COR-L47 (cell line): ENCODE results near the gene TXLNB.
"Not testable (repeated sequence)": the region's sequence is repeated elsewhere in the genome, so short reads cannot be mapped to it uniquely, and the experiment has no call there.

Source experiments
- DNase-seq: peaks from one replicate; lab custom pipeline; 2025; lab: John Stamatoyannopoulos, UW

Gene TXLNB

GRCh38 chr6:139235661-139236060 is 56.1 kb downstream of the TXLNB start:
- DNase-seq: no peak

GRCh38 chr6:139234193-139234592 is 57.6 kb downstream of the TXLNB start:
- DNase-seq: not testable (repeated sequence)

- DNase-seq: no peak
These were observed 60.6 kb downstream of the TXLNB start for GRCh38 chr6:139231206-139231605.

GRCh38 chr6:139230391-139230840 is 61.4 kb downstream of the TXLNB start:
- peak; percentile 81 for DNase-seq

DNA sequence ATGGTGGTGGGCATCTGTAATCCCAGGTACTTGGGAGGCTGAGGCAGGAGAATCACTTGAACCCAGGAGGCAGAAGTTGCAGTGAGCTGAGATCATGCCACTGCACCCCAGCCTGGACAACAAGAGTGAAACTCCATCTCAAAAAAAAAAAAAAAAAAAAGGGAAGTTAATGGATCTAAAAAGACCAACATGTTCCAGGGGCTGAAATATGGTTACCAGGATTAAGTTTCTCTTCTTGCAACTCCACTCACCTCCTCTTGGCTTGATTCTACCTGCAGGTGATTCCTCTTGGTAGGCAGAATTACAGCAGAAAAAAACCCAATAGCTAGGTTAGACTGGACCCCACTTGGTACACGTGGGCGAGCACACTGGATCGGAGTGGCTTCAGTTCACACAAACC is 63.4 kb downstream of the TXLNB start:
- not testable (repeated sequence) for DNase-seq

DNA sequence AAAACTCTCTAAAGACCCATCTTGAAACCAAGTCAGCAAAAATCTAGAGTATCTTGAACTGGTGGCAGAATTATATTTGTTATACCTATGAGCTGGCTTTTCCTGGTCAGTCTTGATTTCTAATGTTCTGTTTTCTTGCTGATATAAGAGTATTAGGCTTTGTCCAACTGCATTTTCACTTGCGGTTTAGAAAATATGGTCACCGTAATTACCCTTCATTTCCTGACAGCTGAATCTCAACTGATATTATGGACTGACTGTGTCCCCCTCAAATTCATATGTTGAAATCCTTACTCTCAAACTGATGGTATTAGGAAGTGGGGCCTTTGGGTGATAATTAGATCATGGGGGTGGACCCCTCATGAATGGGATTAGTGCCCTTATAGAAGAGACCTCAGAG is 72.1 kb downstream of the TXLNB start:
- no peak for DNase-seq

DNA sequence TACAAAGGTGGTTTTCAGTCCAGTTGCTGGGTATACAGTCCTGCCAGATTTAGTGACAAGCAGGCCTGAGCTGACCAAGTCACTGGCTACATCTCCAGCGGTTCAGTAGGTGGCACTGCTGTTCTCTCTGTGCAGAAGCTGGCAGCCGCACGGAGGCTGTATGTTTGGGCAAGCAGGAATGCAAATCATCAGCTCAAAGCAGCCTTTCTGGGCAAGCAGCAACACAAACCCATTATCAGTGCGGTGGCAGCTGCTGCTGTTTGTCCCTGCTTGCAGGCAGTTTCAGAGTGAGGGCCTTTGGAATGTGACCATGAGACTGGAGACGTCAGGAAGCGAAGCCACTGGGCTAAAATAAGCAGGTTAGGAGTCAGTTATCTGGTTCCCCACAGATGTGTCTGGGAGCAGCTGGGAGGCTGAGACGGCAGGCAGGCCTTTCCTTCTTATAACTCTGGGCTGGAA is 72.5 kb downstream of the TXLNB start:
- DNase-seq: peak; percentile 76

DNA sequence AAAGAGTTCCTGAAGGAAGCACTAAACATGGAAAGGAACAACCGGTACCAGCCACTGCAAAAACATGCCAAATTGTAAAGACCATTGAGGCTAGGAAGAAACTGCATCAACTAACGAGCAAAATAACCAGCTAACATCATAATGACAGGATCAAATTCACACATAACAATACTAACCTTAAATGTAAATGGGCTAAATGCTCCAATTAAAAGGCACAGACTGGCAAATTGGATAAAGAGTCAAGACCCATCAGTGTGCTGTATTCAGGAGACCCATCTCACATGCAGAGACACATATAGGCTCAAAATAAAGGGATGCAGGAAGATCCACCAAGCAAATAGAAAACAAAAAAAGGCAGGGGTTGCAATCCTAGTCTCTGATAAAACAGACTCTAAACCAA is 79.3 kb downstream of the TXLNB start:
- not testable (repeated sequence) for DNase-seq

- DNase-seq: not testable (repeated sequence)
These were observed 81.0 kb downstream of the TXLNB start for GRCh38 chr6:139210766-139211165.

- DNase-seq: no peak
These were observed 86.0 kb downstream of the TXLNB start for GRCh38 chr6:139205843-139206242.

- DNase-seq: no peak
These were observed 86.8 kb downstream of the TXLNB start for GRCh38 chr6:139204978-139205377.

GRCh38 chr6:139201378-139201777 is 90.4 kb downstream of the TXLNB start:
- DNase-seq: no peak

GRCh38 chr6:139198529-139199288 is 93.1 kb downstream of the TXLNB start:
- no peak for DNase-seq

DNA sequence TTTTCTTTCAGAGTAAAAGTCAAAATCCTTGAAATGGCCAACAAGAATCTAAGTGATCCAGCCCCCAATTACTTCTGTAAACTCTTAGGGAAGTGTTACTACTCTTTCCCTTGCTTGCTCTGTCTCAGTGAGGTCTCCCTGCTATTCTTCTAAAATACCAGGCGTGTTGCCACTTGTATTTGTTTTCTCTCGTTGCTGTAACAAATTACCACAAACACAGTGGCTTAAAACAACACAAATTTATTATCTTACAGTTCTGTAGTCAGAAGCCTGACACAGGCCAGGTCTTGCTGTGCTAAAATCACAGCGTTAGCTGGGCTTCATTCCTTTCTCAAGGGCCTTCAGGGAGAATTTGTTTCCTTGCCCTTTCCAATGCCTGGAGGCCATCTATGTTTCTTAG is 97.1 kb downstream of the TXLNB start:
- DNase-seq: no peak
